MM.1S (cell line): ENCODE data around the gene MYL12A.

ENCODE experiments used
- DNase-seq: peaks from one replicate; pipeline ENCODE4 v3.0.0-alpha.2; 2015
- H2AFZ ChIP-seq: fragments of 300-600 bp; sonication (generic); 2 replicates; pipeline ENCODE4 v1.6.0; 2016; ENCODE audit warnings: antibody characterized with exemption, low read length
- H3F3A ChIP-seq: fragments of 300-600 bp; sonication (generic); 2 replicates; pipeline ENCODE4 v1.6.1; 2016; ENCODE audit warnings: mild to moderate bottlenecking, antibody characterized with exemption, low read length, moderate library complexity, mixed read lengths; ENCODE audit not compliant: insufficient read depth
- H3K27ac ChIP-seq: fragments of 300-600 bp; sonication (generic); 2 replicates; pipeline ENCODE4 v1.5.1; 2016; ENCODE audit warnings: mild to moderate bottlenecking, low read length
- H3K27me3 ChIP-seq: fragments of 300-600 bp; sonication (generic); replicated peaks from 2 replicates; pipeline ENCODE4 v1.6.0; 2016; ENCODE audit warnings: low read length; ENCODE audit not compliant: insufficient read depth
- H3K36me3 ChIP-seq: fragments of 300-600 bp; sonication (generic); replicated peaks from 2 replicates; pipeline ENCODE4 v1.6.1; 2016; ENCODE audit warnings: mild to moderate bottlenecking, low read length, mixed read lengths; ENCODE audit not compliant: insufficient read depth
- H3K4me1 ChIP-seq: fragments of 300-600 bp; sonication (generic); 2 replicates; pipeline ENCODE4 v1.6.1; 2016; ENCODE audit warnings: low read length, mixed read lengths
- H3K4me2 ChIP-seq: fragments of 300-600 bp; sonication (generic); 2 replicates; pipeline ENCODE4 v1.6.0; 2016; ENCODE audit warnings: low read depth, low read length
- H3K4me3 ChIP-seq: fragments of 300-600 bp; sonication (generic); 2 replicates; pipeline ENCODE4 v1.5.1; 2016; ENCODE audit warnings: low read length, mixed read lengths
- H3K79me2 ChIP-seq: fragments of 300-600 bp; sonication (generic); 2 replicates; pipeline ENCODE4 v1.6.1; 2016; ENCODE audit warnings: mixed run types, low read length, mixed read lengths
- H3K9ac ChIP-seq: fragments of 300-600 bp; sonication (generic); 2 replicates; pipeline ENCODE4 v1.6.1; 2016; ENCODE audit warnings: low read length, mixed read lengths
- H3K9me2 ChIP-seq: fragments of 300-600 bp; sonication (generic); replicated peaks from 2 replicates; pipeline ENCODE4 v1.6.1; 2016; ENCODE audit warnings: mild to moderate bottlenecking, low read length, mixed read lengths; ENCODE audit not compliant: insufficient read depth
- H3K9me3 ChIP-seq: fragments of 300-600 bp; sonication (generic); replicated peaks from 2 replicates; pipeline ENCODE4 v1.6.1; 2016; ENCODE audit warnings: mild to moderate bottlenecking, low read length, mixed read lengths; ENCODE audit not compliant: insufficient read depth
- H4K20me1 ChIP-seq: fragments of 300-600 bp; sonication (generic); 2 replicates; pipeline ENCODE4 v1.6.1; 2016; ENCODE audit warnings: mild to moderate bottlenecking, low read length, moderate library complexity, mixed read lengths; ENCODE audit not compliant: insufficient read depth
- CTCF ChIP-seq: fragments of 300-600 bp; sonication (generic); IDR thresholded peaks from 2 replicates; pipeline ENCODE4 v1.5.1; 2016; ENCODE audit warnings: antibody characterized with exemption, low read length, mixed read lengths
- EZH2 ChIP-seq: fragments of 300-600 bp; sonication (generic); optimal IDR thresholded peaks from 2 replicates; pipeline ENCODE3; 2017; ENCODE audit warnings: low read depth, mild to moderate bottlenecking, antibody characterized with exemption, low read length, mixed read lengths
- EZH2phosphoT487 ChIP-seq: fragments of 300-600 bp; sonication (generic); IDR thresholded peaks from 2 replicates; pipeline ENCODE4 v1.6.1; 2018; ENCODE audit warnings: antibody characterized with exemption, low read length

The MYL12A gene

GRCh38 chr18:3279201-3280185 is 31.9 kb downstream of the MYL12A start:
- DNase-seq: no peak
- Histone ChIP-seq H3K27me3 (peaks cover 8% of the 10 kb centered on the region; the same call in 1 of the 2 replicates), H3K9ac (no peak overlapping the region), H3K27ac (peak overlapping the region; percentile 65; the same call in 1 of the 2 replicates), H3K36me3 (no peaks in the 10 kb centered on the region; the same call in 1 of the 2 replicates), H3K9me3 (no peaks in the 10 kb centered on the region), H3K4me3 (no peak overlapping the region), H2AFZ (no peak overlapping the region), H3F3A (peaks cover 5% of the 10 kb centered on the region; the same call in 1 of the 2 replicates), H3K4me1 (peaks cover 11% of the 10 kb centered on the region; the same call in 1 of the 2 replicates), H4K20me1 (no peaks in the 10 kb centered on the region), H3K79me2 (no peaks in the 10 kb centered on the region), H3K4me2 (no peak overlapping the region), H3K9me2 (no peaks in the 10 kb centered on the region)
- TF ChIP-seq EZH2: no peak
- no peak for TF ChIP-seq CTCF
- TF ChIP-seq EZH2phosphoT487: no peak

GRCh38 chr18:3281456-3282400 is 34.1 kb downstream of the MYL12A start:
- H4K20me1 ChIP-seq: no peaks in the 10 kb centered on the region
- H3K4me1 ChIP-seq: peaks cover 11% of the 10 kb centered on the region; the same call in 1 of the 2 replicates
- H2AFZ ChIP-seq: no peak overlapping the region
- peaks cover 5% of the 10 kb centered on the region; the same call in 1 of the 2 replicates for H3F3A ChIP-seq
- H3K4me2 ChIP-seq: no peak overlapping the region
- no peak overlapping the region for H3K27ac ChIP-seq
- no peaks in the 10 kb centered on the region for H3K79me2 ChIP-seq
- H3K36me3 ChIP-seq: no peaks in the 10 kb centered on the region; the same call in 1 of the 2 replicates
- H3K4me3 ChIP-seq: no peak overlapping the region
- no peaks in the 10 kb centered on the region for H3K9me2 ChIP-seq
- H3K9ac ChIP-seq: no peak overlapping the region
- peaks cover 8% of the 10 kb centered on the region; the same call in 1 of the 2 replicates for H3K27me3 ChIP-seq
- no peaks in the 10 kb centered on the region for H3K9me3 ChIP-seq
- DNase-seq: peak; percentile 71
- no peak for TF ChIP-seq EZH2
- no peak for TF ChIP-seq EZH2phosphoT487
- peak; percentile 68 for TF ChIP-seq CTCF

- DNase-seq: no peak
- Histone ChIP-seq H2AFZ (no peak overlapping the region), H3K9me3 (no peaks in the 10 kb centered on the region), H3K79me2 (no peaks in the 10 kb centered on the region), H3K4me2 (no peak overlapping the region), H3F3A (peaks cover 5% of the 10 kb centered on the region; the same call in 1 of the 2 replicates), H3K27ac (no peak overlapping the region), H3K9me2 (no peaks in the 10 kb centered on the region), H3K4me3 (no peak overlapping the region), H3K27me3 (peaks cover 11% of the 10 kb centered on the region; the same call in 1 of the 2 replicates), H4K20me1 (no peaks in the 10 kb centered on the region), H3K36me3 (no peaks in the 10 kb centered on the region), H3K9ac (no peak overlapping the region), H3K4me1 (peaks cover 11% of the 10 kb centered on the region; the same call in 1 of the 2 replicates)
- TF ChIP-seq EZH2 (no peak), EZH2phosphoT487 (no peak), CTCF (no peak)
Measured at GRCh38 chr18:3283253-3283863, 35.8 kb downstream of the MYL12A start.
